ENCODE data around the gene CACNG3.

CACNG3 gene

GRCh38 chr16:24409045-24409444 is 152.9 kb downstream of the CACNG3 start:
- no peak for DNase-seq
